Karpas-422 (cell line): Measurements from ENCODE around the gene MYO9B. TPM values are rescaled to one million over a fixed set of nuclear protein-coding genes. Genes with fewer than 3 reads are reported as not detected.

ENCODE experiments used
- DNase-seq: peaks from one replicate; pipeline ENCODE4 v3.0.0-alpha.2; 2015
- H2AFZ ChIP-seq: fragments of 200-600 bp; sonication (generic); 2 replicates; pipeline ENCODE4 v1.6.1; 2014; ENCODE audit warnings: antibody characterized with exemption, low read length, mixed read lengths
- H3K27ac ChIP-seq: fragments of 200-600 bp; sonication (generic); 2 replicates; pipeline ENCODE4 v1.5.1; 2014; ENCODE audit warnings: mild to moderate bottlenecking, low read length, moderate library complexity
- H3K27me3 ChIP-seq: fragments of 200-600 bp; sonication (generic); 2 replicates; pipeline ENCODE4 v1.6.1; 2014; ENCODE audit warnings: low read length, mixed read lengths
- H3K36me3 ChIP-seq: fragments of 200-600 bp; sonication (generic); 2 replicates; pipeline ENCODE4 v1.6.1; 2014; ENCODE audit warnings: low read length, mixed read lengths; ENCODE audit not compliant: insufficient read depth
- H3K4me1 ChIP-seq: fragments of 200-600 bp; sonication (generic); 2 replicates; pipeline ENCODE4 v1.6.1; 2014; ENCODE audit warnings: mild to moderate bottlenecking, low read length, mixed read lengths
- H3K4me2 ChIP-seq: fragments of 200-600 bp; sonication (generic); 2 replicates; pipeline ENCODE4 v1.6.1; 2014; ENCODE audit warnings: low read length, low read depth, mild to moderate bottlenecking; ENCODE audit not compliant: poor library complexity, severe bottlenecking
- H3K4me3 ChIP-seq: fragments of 200-600 bp; sonication (generic); 2 replicates; pipeline ENCODE4 v1.5.1; 2014; ENCODE audit warnings: mild to moderate bottlenecking, antibody characterized with exemption, low read length, mixed read lengths
- H3K79me2 ChIP-seq: fragments of 200-600 bp; sonication (generic); 2 replicates; pipeline ENCODE4 v1.6.1; 2014; ENCODE audit warnings: mild to moderate bottlenecking, low read length, mixed read lengths
- H3K9ac ChIP-seq: fragments of 200-600 bp; sonication (generic); 2 replicates; pipeline ENCODE4 v1.6.0; 2014; ENCODE audit warnings: low read length
- H3K9me2 ChIP-seq: fragments of 200-600 bp; sonication (generic), shearing (Covaris generic); replicated peaks from 2 replicates; pipeline ENCODE4 v1.6.0; 2014; ENCODE audit warnings: mild to moderate bottlenecking, low read length, moderate library complexity; ENCODE audit not compliant: insufficient read depth
- H3K9me3 ChIP-seq: fragments of 300-700, 200-600 bp; sonication (generic); 2 replicates; pipeline ENCODE4 v1.6.1; 2014; ENCODE audit warnings: low read length, mixed read lengths
- H4K20me1 ChIP-seq: fragments of 200-600 bp; sonication (generic); 2 replicates; pipeline ENCODE4 v1.6.1; 2014; ENCODE audit warnings: mild to moderate bottlenecking, antibody characterized with exemption, low read length, low read depth; ENCODE audit not compliant: insufficient read depth
- total RNA-seq: library from RNA; depleted of rRNA; stranded (reverse); fragments of >200 nt; shearing (Covaris generic); gene quantifications from 2 replicates; pipeline ENCODE4 v1.2.3, GENCODE V29; 2014; ENCODE audit warnings: low replicate concordance

MYO9B gene
- total RNA-seq, 1 experiment from 2014 or later: 80.1 TPM

GRCh38 chr19:17127671-17128070, 52.1 kb downstream of the MYO9B start:
- Histone ChIP-seq H3K27ac (0 out of 2 replicates have a peak overlapping the region, but pooled peaks have one; percentile 11), H3K4me1 (peaks cover 45% of the 10 kb centered on the region), H3K36me3 (no peaks in the 10 kb centered on the region)

GRCh38 chr19:17128403-17128802, 52.8 kb downstream of the MYO9B start:
- H3K9ac ChIP-seq: no peak overlapping the region
- H3K27me3 ChIP-seq: no peaks in the 10 kb centered on the region
- H4K20me1 ChIP-seq: no peaks in the 10 kb centered on the region
- H3K4me2 ChIP-seq: no peak overlapping the region
- no peaks in the 10 kb centered on the region for H3K9me2 ChIP-seq
- no peak for DNase-seq
- H3K4me3 ChIP-seq: no peak overlapping the region
- H3K4me1 ChIP-seq: peaks cover 46% of the 10 kb centered on the region
- H2AFZ ChIP-seq: no peak overlapping the region
- no peaks in the 10 kb centered on the region for H3K9me3 ChIP-seq
- no peaks in the 10 kb centered on the region for H3K36me3 ChIP-seq
- H3K79me2 ChIP-seq: peaks cover 46% of the 10 kb centered on the region
- H3K27ac ChIP-seq: no peak overlapping the region

More at GRCh38 chr19:17127671-17128070, 52.1 kb downstream of the MYO9B start:
- H3K4me3 ChIP-seq: no peak overlapping the region
- no peak overlapping the region for H3K4me2 ChIP-seq
- no peaks in the 10 kb centered on the region for H3K27me3 ChIP-seq
- H3K9me2 ChIP-seq: no peaks in the 10 kb centered on the region
- peaks cover 52% of the 10 kb centered on the region for H3K79me2 ChIP-seq
- no peak for DNase-seq
- no peaks in the 10 kb centered on the region for H3K9me3 ChIP-seq
- no peak overlapping the region for H2AFZ ChIP-seq
- no peaks in the 10 kb centered on the region for H4K20me1 ChIP-seq
- H3K9ac ChIP-seq: no peak overlapping the region

- Histone ChIP-seq H3K27me3 (no peaks in the 10 kb centered on the region), H3K9me2 (no peaks in the 10 kb centered on the region), H2AFZ (no peak overlapping the region), H3K4me2 (no peak overlapping the region), H3K9ac (no peak overlapping the region), H3K4me3 (no peak overlapping the region), H3K4me1 (peaks cover 50% of the 10 kb centered on the region), H3K79me2 (peaks cover 42% of the 10 kb centered on the region), H3K36me3 (no peaks in the 10 kb centered on the region), H3K27ac (no peak overlapping the region), H4K20me1 (no peaks in the 10 kb centered on the region), H3K9me3 (no peaks in the 10 kb centered on the region)
- DNase-seq: no peak
These were observed 53.2 kb downstream of the MYO9B start for GRCh38 chr19:17128820-17129219.

GRCh38 chr19:17129377-17129776, 53.8 kb downstream of the MYO9B start:
- no peaks in the 10 kb centered on the region for H3K9me2 ChIP-seq
- peaks cover 42% of the 10 kb centered on the region for H3K79me2 ChIP-seq
- peaks cover 51% of the 10 kb centered on the region for H3K4me1 ChIP-seq
- no peaks in the 10 kb centered on the region for H3K36me3 ChIP-seq
- no peak overlapping the region for H3K4me3 ChIP-seq
- H3K27ac ChIP-seq: no peak overlapping the region
- no peak for DNase-seq
- no peak overlapping the region for H3K9ac ChIP-seq
- no peaks in the 10 kb centered on the region for H4K20me1 ChIP-seq
- no peak overlapping the region for H2AFZ ChIP-seq
- no peaks in the 10 kb centered on the region for H3K27me3 ChIP-seq
- no peaks in the 10 kb centered on the region for H3K9me3 ChIP-seq
- H3K4me2 ChIP-seq: no peak overlapping the region

GRCh38 chr19:17135001-17135853, 59.6 kb downstream of the MYO9B start:
- peak overlapping the region; percentile 60 for H3K4me3 ChIP-seq
- H3K9me3 ChIP-seq: no peaks in the 10 kb centered on the region

GRCh38 chr19:17136021-17136420, 60.4 kb downstream of the MYO9B start:
- no peaks in the 10 kb centered on the region for H3K27me3 ChIP-seq
- H3K9me2 ChIP-seq: no peaks in the 10 kb centered on the region
- no peak overlapping the region for H2AFZ ChIP-seq
- DNase-seq: no peak
- H3K79me2 ChIP-seq: peaks cover 54% of the 10 kb centered on the region
- peak overlapping the region; percentile 71 for H3K4me2 ChIP-seq
- H3K27ac ChIP-seq: peak overlapping the region; percentile 90
- H3K4me3 ChIP-seq: peak overlapping the region; percentile 60
- H3K9ac ChIP-seq: peak overlapping the region; percentile 68
- no peaks in the 10 kb centered on the region for H4K20me1 ChIP-seq
- no peaks in the 10 kb centered on the region for H3K36me3 ChIP-seq
- peaks cover 49% of the 10 kb centered on the region for H3K4me1 ChIP-seq
- H3K9me3 ChIP-seq: no peaks in the 10 kb centered on the region

More at GRCh38 chr19:17135001-17135853, 59.6 kb downstream of the MYO9B start:
- Histone ChIP-seq H2AFZ (no peak overlapping the region), H3K27me3 (no peaks in the 10 kb centered on the region), H3K79me2 (peaks cover 56% of the 10 kb centered on the region), H3K9me2 (no peaks in the 10 kb centered on the region), H3K36me3 (no peaks in the 10 kb centered on the region), H3K4me2 (peak overlapping the region; percentile 71), H3K9ac (peak overlapping the region; percentile 68), H3K4me1 (peaks cover 53% of the 10 kb centered on the region), H3K27ac (peak overlapping the region; percentile 90), H4K20me1 (no peaks in the 10 kb centered on the region)
- DNase-seq: peak; percentile 92

GRCh38 chr19:17136617-17137016, 61.0 kb downstream of the MYO9B start:
- H3K9me2 ChIP-seq: no peaks in the 10 kb centered on the region
- H3K9ac ChIP-seq: peak overlapping the region; percentile 68
- H3K36me3 ChIP-seq: no peaks in the 10 kb centered on the region
- no peaks in the 10 kb centered on the region for H4K20me1 ChIP-seq
- peak overlapping the region; percentile 71 for H3K4me2 ChIP-seq
- peaks cover 43% of the 10 kb centered on the region for H3K4me1 ChIP-seq
- no peaks in the 10 kb centered on the region for H3K27me3 ChIP-seq
- peaks cover 58% of the 10 kb centered on the region for H3K79me2 ChIP-seq
- no peaks in the 10 kb centered on the region for H3K9me3 ChIP-seq
- peak overlapping the region; percentile 60; the same call in 1 of the 2 replicates for H3K4me3 ChIP-seq
- peak; percentile 38 for DNase-seq
- H2AFZ ChIP-seq: no peak overlapping the region
- peak overlapping the region; percentile 90 for H3K27ac ChIP-seq

GRCh38 chr19:17137417-17137816, 61.8 kb downstream of the MYO9B start:
- peaks cover 60% of the 10 kb centered on the region for H3K79me2 ChIP-seq
- no peaks in the 10 kb centered on the region for H3K9me3 ChIP-seq
- no peaks in the 10 kb centered on the region for H3K9me2 ChIP-seq
- no peaks in the 10 kb centered on the region for H4K20me1 ChIP-seq
- H3K4me1 ChIP-seq: peaks cover 39% of the 10 kb centered on the region
- no peaks in the 10 kb centered on the region; the same call in 1 of the 2 replicates for H3K36me3 ChIP-seq
- no peak overlapping the region for H2AFZ ChIP-seq
- no peaks in the 10 kb centered on the region for H3K27me3 ChIP-seq
- no peak overlapping the region for H3K4me3 ChIP-seq
- H3K9ac ChIP-seq: no peak overlapping the region
- no peak overlapping the region for H3K4me2 ChIP-seq
- DNase-seq: no peak
- no peak overlapping the region for H3K27ac ChIP-seq
